ENCODE data around the gene PARN. TPM values are rescaled to one million over a fixed set of nuclear protein-coding genes. Genes with fewer than 3 reads are reported as not detected.

PARN gene
- total and polyA plus RNA-seq, 7 donors = 10.3 to 20.9 (median 14.1) TPM

DNA sequence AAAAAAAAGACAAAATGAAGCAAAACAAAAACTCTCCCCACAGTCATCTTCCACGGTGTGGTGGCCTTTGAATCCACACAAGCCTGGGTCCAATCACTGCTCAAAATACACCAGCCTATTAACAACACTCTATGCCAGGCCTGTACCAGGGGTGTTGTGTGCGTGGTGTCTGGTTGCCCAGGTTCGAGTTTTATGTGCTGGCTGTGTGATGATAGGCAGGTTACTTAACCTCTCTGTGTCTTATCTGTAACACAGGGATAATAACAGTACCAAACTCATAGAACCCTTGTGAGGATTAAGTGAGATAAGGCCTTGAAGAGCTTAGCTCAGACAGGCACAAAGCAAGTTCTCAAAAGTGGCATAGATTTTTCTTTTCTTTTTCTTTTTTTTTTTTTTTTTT is 235.2 kb downstream of the PARN start:
- WGBS, 3 donors = 86 to 94% (median 91%) methylated on average over 3 of the region's 3 CpGs
- no peak overlapping the region for H3K4me3 ChIP-seq
- H3K27ac ChIP-seq = no peak overlapping the region
- H3K36me3 ChIP-seq (ENCODE audit: insufficient read depth in 1 of 2, low read depth in 1 of 2) = no peaks in the 10 kb centered on the region
- no peak for ATAC-seq
- intact Hi-C loops (cut with DNase I) = loop anchor here in 1 of 2 donors (5.0 kb wide), 2 partner anchors 33 to 88 kb away; no protein-coding TSS in a partner anchor
- H3K9me3 ChIP-seq = no peaks in the 10 kb centered on the region
- DNase-seq = no peak
- H3K4me1 ChIP-seq = peaks cover 3% of the 10 kb centered on the region
- H3K27me3 ChIP-seq (ENCODE audit: insufficient read depth in 3 of 3, low read length in 2 of 3) = no peaks in the 10 kb centered on the region
- TF ChIP-seq, protein P1, sequence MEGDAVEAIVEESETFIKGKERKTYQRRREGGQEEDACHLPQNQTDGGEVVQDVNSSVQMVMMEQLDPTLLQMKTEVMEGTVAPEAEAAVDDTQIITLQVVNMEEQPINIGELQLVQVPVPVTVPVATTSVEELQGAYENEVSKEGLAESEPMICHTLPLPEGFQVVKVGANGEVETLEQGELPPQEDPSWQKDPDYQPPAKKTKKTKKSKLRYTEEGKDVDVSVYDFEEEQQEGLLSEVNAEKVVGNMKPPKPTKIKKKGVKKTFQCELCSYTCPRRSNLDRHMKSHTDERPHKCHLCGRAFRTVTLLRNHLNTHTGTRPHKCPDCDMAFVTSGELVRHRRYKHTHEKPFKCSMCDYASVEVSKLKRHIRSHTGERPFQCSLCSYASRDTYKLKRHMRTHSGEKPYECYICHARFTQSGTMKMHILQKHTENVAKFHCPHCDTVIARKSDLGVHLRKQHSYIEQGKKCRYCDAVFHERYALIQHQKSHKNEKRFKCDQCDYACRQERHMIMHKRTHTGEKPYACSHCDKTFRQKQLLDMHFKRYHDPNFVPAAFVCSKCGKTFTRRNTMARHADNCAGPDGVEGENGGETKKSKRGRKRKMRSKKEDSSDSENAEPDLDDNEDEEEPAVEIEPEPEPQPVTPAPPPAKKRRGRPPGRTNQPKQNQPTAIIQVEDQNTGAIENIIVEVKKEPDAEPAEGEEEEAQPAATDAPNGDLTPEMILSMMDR (IDR thresholded peaks at IDR 0.05) = no peak

DNA sequence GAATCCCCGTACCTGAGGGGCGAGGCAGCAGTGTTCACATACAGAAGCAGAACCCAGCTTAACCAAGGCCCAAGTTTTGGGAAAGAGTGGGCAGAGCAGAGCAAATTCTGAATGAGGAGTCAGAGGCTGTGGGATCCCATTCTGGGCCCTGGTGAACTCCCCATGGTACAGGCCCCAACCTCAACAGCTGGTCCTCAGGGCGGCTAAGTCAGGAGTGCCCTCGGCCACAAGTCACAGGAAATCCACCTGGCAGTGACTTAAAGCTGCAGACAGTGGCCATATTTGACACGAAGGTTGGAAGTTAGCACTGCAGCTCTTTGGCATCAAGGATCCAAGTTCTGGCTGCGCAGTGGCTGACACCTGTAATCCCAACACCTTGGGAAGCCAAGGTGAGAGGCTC is 237.1 kb downstream of the PARN start:
- no peaks in the 10 kb centered on the region for H3K36me3 ChIP-seq (ENCODE audit: insufficient read depth in 1 of 2, low read depth in 1 of 2)
- intact Hi-C loops (cut with DNase I) = no loop called here
- no peak overlapping the region for H3K4me3 ChIP-seq
- no peaks in the 10 kb centered on the region for H3K27me3 ChIP-seq (ENCODE audit: insufficient read depth in 3 of 3, low read length in 2 of 3)
- DNase-seq (no peak), ATAC-seq (no peak)
- no peaks in the 10 kb centered on the region for H3K9me3 ChIP-seq
- no peaks in the 10 kb centered on the region for H3K4me1 ChIP-seq
- TF ChIP-seq, protein P1 (IDR thresholded peaks at IDR 0.05) = no peak
- H3K27ac ChIP-seq = no peak overlapping the region
- 70 to 89% (median 78%) methylated on average over 6 of the region's 6 CpGs for WGBS, 3 donors

DNA sequence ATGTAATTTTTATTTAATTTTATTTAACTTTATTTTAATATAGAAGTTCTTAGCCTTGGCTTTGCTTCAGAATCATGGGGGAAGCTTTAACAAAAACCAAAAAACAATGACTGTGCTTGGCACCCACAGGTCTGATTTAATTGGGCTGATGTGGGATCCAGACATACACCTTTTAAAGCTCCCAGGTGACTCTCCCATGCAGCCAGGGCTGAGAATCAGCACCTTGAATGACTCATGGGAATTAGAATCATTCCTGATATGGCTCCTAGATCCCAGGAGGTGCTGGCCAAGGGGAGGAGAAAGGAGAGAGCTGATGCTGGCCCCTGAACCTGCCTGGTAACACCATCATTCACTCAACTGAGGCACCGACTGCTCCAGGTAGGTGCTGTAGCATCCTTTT is 240.7 kb downstream of the PARN start:
- intact Hi-C loops (cut with DNase I) = no loop called here
- Histone ChIP-seq H3K27me3 (ENCODE audit: insufficient read depth in 3 of 3, low read length in 2 of 3) (no peaks in the 10 kb centered on the region), H3K27ac (no peak overlapping the region), H3K4me1 (no peaks in the 10 kb centered on the region), H3K9me3 (no peaks in the 10 kb centered on the region), H3K36me3 (ENCODE audit: insufficient read depth in 1 of 2, low read depth in 1 of 2) (no peaks in the 10 kb centered on the region), H3K4me3 (no peak overlapping the region)
- TF ChIP-seq, protein P1 (IDR thresholded peaks at IDR 0.05) = no peak
- WGBS, 3 donors = 85 to 100% (median 100%) methylated on average over 1 of the region's 1 CpG
- no peak for DNase-seq
- ATAC-seq = no peak

DNA sequence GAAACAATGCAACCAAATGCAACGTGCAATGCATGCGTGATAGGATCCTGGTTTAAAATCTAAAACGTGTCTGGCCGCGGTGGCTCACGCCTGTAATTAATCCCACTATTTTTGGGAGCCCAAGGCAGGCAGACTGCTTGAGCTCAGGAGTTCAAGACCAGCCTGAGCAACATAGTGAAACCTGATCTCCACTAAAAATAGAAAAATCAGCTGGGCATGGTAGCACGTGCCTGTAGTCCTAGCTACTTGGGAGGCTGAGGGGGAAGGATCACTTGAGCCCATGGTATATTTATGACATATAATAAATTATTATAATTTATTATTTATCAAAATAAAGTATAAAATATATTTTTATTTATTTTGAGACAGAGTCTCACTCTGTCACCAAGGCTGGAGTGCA is 241.8 kb downstream of the PARN start:
- intact Hi-C loops (cut with DNase I) = no loop called here
- no peak for DNase-seq
- Histone ChIP-seq H3K36me3 (ENCODE audit: insufficient read depth in 1 of 2, low read depth in 1 of 2) (no peaks in the 10 kb centered on the region), H3K4me3 (no peak overlapping the region), H3K4me1 (no peaks in the 10 kb centered on the region), H3K27me3 (ENCODE audit: insufficient read depth in 3 of 3, low read length in 2 of 3) (no peaks in the 10 kb centered on the region), H3K27ac (no peak overlapping the region), H3K9me3 (no peaks in the 10 kb centered on the region)
- TF ChIP-seq, protein P1 (IDR thresholded peaks at IDR 0.05) = no peak
- no peak for ATAC-seq
- WGBS, 3 donors = 43 to 53% (median 47%) methylated on average over 7 of the region's 7 CpGs

DNA sequence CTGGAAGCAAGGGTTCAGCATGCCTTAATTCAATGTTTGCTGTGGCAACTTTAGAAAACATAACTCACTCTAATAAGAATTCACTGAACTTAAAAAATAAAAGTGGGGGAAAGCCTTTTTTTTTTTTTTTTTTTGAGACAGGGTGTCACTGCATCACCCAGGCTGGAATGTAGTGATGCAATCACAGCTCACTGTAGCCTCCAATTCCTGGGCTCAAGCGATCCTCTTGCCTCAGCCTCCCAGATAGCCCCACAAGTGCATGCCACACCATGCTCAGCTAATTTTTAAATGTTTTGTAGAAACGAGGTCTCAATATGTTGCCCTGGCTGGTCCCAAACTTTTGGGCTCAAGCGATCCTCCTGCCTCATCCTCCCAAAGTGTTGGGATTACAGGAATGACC is 243.9 kb downstream of the PARN start:
- WGBS, 3 donors = 80 to 89% (median 81%) methylated on average over 3 of the region's 3 CpGs
- Histone ChIP-seq H3K4me1 (no peaks in the 10 kb centered on the region), H3K27me3 (ENCODE audit: insufficient read depth in 3 of 3, low read length in 2 of 3) (no peaks in the 10 kb centered on the region), H3K27ac (no peak overlapping the region), H3K36me3 (ENCODE audit: insufficient read depth in 1 of 2, low read depth in 1 of 2) (no peaks in the 10 kb centered on the region), H3K9me3 (no peaks in the 10 kb centered on the region), H3K4me3 (no peak overlapping the region)
- DNase-seq = no peak
- intact Hi-C loops (cut with DNase I) = no loop called here
- TF ChIP-seq, protein P1 (IDR thresholded peaks at IDR 0.05) = no peak
- no peak for ATAC-seq

Measured in psoas muscle (tissue), 8 donors.